Left renal cortex interstitium (tissue), 4 donors: ENCODE results near the gene TCEA3. TPM values are rescaled to one million over a fixed set of nuclear protein-coding genes. Genes with fewer than 3 reads are reported as not detected.
A peak's percentile ranks its signal among the peaks of the same experiment; 100 is the strongest.

ENCODE experiments used
- DNase-seq, 4 donors: peaks; one replicate each; pipeline ENCODE4 v3.0.0-alpha.2; 2013; ENCODE audit warnings: low read depth in 4 of 4, low spot score in 2 of 4, missing footprints in 1 of 4
- polyA plus RNA-seq, 4 donors: library from polyadenylated mRNA; unstranded; fragments of 120-200 nt; gene quantifications; one replicate each; pipeline ENCODE4 v1.2.1, GENCODE V29; 2013; ENCODE audit not compliant: insufficient read length in 4 of 4

The TCEA3 gene
- polyA plus RNA-seq, 4 donors: 31.1 to 58.3 (median 47.5) TPM

DNA sequence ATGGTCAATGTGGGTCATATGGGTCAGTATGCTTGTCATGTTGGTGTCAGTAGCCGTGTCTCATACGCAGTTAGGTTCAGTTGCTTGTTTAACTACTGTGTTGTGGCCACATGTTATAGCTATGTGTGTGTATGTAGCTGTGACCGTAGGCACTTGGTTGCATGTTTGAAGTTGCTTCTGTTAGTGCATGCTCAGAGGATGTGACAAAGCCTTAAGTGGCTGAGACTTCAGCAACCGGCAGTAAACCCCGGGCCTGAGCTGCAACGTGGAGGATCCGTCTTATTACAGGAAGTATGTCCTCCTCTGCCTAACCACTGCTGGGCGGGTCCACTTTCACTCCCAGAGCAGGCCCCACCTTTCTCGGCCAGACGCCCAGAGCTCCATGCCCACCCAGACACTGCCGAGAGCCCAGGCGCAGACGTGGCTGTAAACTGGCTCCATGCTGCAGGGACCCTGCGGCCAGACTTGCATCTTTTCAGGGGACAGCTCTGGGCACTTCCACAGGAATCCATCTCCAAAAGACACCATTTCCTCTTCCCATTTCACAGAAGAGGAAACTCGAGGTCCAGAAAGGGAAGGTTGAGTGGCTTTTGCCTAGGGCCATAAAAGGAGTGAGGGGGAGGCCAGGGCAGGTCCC is 2.2 kb downstream of the TCEA3 start:
- DNase-seq: peak in 1 of 4 donors; percentile 45

DNA sequence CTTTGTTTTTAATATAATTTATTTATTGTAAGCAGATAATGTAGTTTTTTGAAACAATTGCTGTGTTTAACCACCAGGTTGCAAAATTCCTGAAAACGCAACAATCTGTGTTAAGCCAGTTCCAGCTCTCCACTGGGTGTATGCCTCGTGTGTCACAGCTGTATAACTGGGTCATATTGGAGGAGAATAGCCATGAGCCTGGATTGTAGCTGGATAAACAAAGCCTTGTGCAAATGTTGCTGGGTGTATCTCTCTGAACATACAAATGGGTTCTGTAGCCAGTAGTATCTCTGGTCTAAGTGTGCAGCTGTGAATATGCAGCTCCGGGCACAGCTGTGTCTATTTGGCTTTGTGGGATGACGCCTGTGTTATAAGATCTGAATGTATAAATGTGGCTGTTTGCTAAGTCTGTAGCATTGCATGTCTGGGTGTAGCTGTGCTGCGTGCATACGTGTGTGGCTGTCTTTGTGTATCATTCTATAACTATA is 2.8 kb downstream of the TCEA3 start:
- DNase-seq: no peak

DNA sequence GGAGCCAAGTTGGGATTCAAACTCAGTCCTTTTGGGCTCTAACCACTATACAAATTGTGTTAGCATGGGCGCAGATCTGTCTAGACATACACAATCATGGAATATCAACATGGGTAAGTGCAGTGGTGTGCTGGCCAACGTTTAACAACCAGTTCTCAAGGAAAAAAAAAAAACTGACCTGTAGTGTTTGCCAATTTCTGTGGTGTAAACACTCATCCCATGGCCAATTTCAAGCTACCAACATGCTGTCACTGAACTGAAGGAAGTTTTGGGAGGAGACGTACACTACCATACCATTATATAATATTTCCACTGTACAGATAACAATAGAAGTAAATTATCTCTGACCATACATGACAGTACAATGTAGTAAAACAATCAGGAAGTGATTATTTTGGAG is 3.2 kb downstream of the TCEA3 start:
- no peak for DNase-seq

DNA sequence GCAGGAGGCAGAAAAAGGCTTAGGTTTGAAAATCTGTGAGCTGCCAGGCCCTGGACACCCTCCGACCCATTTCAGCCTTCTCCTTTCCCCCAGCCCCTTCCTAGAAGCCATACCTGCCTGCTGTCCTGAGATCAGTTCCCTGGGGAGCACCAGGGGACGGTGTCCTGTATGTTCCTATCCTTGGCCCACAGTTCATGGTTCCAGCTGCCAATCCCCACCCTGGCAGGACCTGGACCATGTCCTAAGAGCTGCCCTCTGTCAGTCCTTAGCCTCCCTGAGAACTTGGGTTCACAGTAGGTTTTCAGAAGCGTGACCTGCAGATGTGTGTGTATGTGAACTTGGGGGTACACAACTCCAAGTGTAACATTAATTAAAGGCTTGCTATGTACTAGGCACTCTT is 3.8 kb downstream of the TCEA3 start:
- DNase-seq: no peak

DNA sequence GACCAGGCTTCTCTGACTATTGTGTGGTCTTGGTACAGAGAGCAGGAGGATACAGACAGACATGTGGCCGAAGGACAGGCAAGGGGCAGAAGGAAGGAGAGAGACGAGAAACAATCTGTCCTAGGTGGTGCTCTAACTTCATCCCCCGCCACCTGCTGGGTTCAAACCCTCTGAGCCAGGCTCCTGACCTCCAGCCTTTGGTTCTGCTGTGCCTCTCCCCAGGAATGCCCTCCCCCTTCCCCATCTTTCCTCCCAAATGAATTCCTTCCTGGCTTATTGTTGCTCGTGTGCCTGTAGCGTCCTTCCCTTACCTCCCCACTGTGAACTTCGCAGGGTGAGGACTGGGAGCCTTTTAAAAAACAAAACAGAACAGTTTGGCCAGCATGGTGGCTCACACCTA is 5.4 kb downstream of the TCEA3 start:
- no peak for DNase-seq

DNA sequence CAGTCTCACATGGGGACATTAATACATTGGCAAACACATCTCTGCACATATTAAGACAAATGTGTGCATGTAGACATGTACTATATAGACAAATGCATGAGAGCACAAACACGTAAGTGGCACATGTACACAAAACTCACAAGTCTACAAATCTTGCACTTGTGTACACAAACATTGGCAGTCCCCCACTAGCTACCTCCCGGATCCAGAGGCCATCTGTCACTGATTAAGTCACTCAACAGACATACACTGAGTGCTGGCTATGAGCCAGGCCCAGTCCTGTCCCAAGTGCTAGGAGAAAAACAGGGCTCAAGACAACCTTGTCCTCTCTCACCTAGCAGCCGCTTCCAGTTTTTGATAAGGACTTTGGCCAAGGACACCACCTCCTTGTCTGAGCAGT is 7.0 kb downstream of the TCEA3 start:
- DNase-seq: no peak

DNA sequence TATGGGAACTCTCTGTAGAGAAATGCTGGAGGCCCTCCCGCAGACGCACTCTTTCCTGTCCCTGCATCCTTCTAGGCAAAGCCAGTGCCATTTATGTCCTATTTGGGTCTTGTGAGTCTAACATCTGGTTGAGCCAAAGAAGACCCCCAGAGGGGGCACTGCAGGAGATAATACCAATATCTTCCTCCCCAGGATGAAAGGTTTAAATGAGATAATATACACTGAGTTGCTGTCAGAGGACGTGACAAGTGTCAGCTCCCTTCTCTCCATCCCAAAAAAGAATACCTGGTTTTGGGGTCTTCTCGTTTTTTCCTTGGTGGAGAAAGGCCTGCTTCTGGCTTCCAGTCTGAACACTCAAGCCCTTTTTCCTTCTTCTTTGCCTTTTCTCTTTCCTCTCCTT is 7.6 kb downstream of the TCEA3 start:
- DNase-seq: no peak

DNA sequence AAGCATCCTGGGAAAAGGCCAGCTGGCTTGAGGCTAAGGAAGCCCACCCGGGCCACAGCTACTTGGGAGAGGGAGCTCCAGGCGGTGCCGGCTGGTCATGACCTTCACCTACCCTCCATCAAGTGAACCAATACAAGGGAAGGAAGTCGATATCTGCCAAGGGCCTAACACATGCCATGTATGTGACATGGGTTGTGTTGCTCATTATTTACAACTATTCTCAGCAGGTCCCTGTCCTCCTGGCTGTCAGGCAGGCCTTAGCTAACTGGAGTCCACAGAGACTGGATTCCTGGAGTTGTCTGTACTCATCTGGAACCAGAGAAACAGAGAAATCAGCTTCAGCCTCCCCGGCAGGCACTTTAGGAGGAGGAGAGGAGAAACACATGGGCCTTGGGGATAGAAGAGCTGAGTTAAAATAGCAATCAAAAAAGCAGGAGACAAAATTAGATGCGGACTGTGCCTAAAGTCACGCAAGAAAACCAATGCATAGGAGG is 15.7 kb downstream of the TCEA3 start:
- no peak for DNase-seq

DNA sequence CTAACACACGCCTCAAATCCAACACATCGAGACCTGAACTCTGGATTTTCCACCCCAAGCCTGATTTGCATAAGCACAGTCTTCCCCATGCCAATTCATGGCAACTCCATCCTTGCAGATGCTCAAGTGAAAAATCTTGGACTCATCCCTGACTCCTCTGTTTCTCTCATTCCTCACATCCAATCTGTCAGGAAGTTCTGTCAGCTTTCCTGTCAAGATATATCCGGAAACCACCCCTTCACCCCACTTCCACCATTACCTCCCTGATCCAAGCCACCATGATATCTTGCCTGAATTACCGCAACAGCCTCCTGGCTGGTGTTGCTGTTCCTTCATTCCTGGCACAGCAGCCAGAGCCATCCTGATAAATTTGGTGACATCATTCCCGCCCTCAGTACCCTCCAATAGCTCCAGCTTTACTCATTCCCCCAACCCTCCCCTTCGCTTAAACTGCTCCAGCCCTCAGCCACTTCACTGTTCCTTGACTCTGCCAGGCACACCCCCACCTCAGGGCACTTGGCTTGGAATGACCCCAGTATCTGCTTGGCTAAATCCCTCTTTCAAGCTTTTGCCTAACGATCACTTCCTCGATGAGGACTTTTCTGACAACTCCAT is 17.4 kb downstream of the TCEA3 start:
- DNase-seq: no peak

DNA sequence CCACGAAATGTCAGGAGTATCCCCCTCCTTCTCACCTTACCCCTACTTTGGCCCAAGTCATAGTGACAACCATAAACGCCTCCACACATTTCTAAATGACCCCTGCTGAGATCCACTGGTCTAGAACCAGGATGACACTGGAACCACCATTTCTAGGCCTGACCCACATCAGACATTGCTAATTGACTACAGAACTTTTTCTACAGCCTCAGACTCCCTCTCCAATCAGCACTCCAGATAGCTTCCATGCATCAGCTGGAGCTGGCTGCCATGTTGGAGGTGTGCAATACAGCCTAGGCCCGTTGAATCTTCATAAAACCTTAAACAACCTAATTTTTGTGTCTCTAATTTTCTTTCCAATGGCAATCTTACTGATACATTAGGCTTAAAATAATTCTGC is 18.6 kb downstream of the TCEA3 start:
- DNase-seq: no peak

DNA sequence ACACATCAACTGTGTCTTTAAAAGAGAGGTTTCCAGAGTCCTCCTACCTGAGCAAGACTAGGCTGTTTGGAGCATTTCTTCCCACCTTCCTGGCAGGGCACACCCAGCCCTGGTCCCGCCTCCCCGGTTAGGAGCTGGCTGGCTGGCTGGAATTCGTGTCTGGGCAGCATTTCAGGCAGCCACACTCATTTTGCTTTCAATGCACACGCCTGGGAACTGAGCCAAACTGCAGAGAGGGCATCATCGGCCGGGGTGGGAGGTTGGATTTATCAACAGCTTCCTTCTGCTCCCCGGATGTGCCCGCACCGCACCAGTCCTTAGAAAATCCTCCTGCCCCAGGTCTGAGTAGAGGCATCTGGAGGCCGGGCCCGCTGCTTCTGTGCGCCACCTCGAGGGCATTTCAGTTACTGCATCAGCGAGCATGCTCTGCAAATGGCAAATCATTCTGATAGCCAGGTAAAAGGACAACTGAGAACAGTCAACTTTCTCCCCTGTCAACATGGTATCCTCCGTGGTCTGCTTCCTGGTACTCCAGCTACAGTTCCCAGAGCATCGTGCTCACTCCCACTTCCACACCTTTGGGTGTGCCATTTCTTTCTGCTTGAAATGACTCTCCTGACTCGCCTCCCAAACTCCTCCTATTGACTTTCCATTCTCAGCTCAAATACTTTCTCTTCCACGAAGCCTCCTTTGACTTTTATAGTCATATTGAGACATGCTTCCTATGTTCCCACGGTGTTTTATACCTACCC is 20.6 kb downstream of the TCEA3 start:
- DNase-seq: peak in 2 of 4 donors; percentile 63 to 66

DNA sequence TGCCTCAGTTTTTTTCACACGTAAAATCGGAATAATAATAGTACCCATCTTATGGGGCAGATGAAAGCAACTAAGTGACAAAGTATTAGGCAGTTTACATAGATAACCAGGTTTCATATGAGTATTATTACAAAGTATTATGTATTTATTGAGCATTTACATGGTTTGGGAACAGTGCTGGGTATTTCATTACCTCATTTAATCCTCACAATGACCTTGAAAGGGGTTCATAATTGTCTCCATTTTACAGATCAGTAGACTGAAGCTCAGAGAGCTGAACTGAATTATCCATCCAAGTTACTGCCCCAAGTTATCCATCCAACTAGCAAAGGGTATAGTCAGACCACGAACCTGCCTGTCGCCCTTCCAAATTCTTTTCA is 21.2 kb downstream of the TCEA3 start:
- no peak for DNase-seq

DNA sequence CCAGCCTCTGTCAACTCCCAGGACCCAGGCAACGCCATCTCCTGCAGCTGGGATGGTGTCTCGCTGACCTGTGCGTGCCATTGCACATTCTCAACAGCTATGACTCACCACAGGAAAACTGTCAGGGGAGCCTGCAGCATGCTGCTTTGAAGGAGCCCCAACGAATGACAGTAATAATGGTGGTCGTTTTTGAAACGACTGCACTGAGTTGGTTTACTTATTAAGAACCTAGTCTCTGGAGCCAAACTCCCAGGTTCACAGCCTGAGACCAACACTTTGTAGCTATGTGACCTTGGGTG is 21.6 kb downstream of the TCEA3 start:
- DNase-seq: no peak

DNA sequence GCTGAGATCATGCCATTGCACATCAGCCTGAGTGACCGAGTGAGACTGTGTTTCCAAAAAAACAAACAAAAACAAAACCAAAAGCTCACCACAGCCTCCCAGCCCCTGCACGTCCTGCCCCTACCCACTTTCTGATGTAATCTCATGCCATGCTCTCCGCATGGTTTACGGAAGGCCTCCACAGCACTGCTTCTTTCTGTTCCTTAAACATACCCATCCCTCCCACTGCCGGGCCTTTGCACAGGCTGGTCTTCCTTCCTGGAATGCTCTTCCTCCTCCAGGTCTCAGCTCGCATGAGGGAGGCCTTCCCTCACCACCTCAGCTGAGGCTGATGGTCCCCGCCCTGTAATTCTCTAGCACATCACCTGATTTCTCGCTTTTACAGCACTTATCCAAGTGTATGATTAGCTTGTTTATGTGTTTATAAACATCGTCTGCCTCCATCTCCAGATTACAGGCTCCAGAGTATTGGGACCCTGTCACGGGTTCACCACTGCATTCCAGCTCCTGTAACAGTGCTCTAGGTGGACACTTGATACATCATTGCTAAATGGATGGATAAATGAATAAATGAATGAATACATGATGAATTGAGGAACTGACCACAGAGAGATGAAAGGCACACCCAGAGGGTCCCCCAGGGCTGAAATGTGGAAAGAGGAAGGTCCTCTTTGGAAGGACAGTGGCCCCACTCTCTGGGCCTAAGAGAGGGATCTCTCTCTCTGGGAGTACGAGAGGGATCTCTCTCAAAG is 22.1 kb downstream of the TCEA3 start:
- DNase-seq: no peak

DNA sequence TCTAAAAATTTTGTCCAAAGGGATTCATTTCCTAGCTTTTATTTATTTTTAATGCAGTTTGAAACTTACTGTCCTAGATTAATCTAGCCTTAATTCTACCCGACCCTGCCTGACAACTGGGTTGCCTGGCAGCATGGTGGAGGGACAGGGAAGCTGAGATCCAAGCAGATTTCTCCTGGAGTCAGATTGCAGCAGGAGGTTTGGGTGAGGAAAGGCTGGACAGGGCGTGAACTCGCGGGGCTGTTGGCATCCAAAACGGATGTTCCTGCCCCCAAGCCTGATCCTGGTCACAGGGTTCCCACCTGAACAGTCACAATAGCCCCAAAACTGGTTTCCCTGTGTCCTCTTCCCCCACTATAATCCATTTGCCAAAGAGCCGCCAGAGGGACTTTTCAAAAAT is 23.2 kb downstream of the TCEA3 start:
- DNase-seq: no peak

DNA sequence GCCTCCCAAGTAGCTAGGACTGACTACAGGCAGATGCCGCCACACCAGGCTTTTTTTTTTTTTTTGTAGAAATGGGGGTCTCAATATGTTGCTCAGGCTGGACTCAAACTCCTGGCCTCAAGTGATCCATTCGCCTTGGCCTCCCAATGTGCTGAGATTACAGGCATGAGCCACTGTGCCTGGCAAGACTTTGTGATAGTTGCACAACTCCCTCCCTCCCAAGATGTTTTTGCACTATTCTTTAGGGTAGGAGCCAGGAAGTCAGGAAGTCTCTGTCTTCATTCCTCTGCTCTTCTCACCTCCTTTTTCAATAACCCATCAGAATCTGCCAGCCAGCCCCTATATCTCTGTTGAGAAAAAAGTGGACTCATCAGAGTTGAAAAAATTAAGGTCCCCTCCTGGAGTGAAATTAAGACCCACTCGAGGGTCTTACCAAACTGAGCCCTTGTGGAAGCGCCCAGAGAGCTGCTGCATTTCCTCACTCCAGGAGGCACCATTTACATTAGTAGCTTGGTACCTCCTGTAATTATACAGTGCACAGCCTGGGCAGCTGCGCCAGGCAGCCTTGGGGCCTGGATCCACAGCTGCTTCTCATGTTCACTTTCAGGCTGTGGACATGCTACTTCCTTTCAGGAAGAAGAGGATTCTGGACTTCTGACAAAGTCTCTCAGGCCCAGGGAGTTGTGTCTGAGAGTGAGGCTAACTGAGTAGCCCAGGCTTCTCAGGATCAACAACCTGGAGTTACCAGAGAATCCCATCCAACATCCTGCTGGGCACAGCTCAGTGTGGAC is 24.0 kb downstream of the TCEA3 start:
- no peak for DNase-seq

DNA sequence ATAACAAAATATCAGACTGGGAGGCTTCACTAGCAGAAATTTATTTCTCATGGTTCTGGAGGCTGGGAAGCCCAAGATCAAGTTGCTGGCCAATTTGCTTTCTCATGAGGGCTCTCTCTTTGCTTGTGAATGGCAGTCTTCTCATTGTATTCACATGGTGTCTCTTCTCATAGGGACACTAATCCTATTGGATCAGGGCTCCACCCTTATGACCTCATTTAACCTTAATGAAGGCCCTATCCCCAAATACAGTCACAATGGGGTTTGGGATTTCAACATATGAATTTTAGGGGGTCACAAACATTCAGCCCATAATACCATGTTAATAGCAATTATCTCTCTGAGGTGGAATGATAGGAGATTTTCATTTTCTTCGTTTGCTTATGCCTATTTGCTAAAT is 25.3 kb downstream of the TCEA3 start:
- no peak for DNase-seq

DNA sequence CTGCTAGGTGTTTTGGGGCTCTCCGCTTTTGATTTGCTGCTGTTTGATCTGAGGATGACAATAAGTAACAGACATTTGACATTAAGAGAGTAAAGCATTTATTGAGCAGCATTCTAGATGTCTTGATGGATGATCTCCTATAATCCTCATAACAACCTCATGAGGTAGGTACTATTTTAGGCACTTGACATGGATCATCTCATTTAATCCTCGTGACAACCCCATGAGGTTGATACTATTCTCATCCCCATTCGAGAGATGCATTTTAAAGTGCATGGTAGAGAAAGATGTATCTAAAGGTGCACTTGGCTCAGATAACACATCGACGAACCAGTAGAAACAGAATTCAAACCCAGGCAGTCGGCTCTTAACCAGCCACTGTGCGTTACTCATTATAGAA is 26.6 kb downstream of the TCEA3 start:
- no peak for DNase-seq

DNA sequence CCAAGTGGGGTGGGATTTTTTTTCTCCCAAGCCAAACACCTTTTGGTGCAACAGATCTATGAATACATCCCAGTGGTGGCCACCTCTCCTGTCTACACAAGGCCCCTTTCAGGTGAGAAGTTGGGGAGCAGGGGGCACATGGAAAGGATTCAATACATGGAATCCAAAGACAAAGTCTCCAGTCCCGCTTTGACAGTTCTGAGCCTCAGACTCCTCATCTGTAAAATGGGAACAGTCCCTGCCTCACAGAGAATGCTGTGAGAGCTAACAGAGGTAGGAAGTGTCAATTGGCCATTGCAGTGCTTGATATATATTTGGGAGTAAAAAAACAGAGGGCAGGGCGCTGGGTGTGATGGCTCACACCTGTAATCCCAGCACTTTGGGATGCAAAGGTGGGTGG is 28.2 kb downstream of the TCEA3 start:
- no peak for DNase-seq

DNA sequence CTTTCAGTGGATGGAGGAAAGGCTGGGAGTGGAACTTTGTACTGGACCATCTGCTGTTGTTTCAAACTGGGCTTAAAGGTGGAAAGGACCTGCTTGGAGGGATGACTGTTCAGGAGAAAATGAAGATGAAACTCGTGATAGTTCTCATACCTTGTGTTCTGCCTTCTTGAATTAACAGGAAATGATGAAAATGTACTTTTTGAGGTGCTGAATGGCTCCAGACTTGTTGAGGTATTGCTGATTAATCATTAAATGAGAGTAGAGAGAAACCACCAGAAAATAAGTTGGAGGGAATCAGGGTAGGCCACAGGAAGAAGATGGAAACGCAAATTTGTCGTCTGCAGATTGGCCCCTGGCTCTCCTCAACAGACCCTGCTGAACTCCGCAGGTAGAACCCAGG is 28.7 kb downstream of the TCEA3 start:
- no peak for DNase-seq
